Peyer's patch (tissue), 4 donors: ENCODE data around the gene ACSL6. TPM values are rescaled to one million over a fixed set of nuclear protein-coding genes. Genes with fewer than 3 reads are reported as not detected.

Source experiments
- DNase-seq, 3 donors: peaks; one replicate each; pipeline ENCODE4 v3.0.0-alpha.2; 2017 to 2019
- H3K27ac ChIP-seq, 4 donors: fragments of 200-600 bp; sonication (generic); one replicate each; pipeline ENCODE4 v1.5.1; 2016 to 2019
- H3K27me3 ChIP-seq, 2 donors: fragments of 200-600 bp; sonication (generic); one replicate each; pipeline ENCODE4 v1.5.1; 2019
- H3K36me3 ChIP-seq, 3 donors: fragments of 200-600 bp; sonication (generic); one replicate each; pipeline ENCODE4 v1.5.1; 2016 to 2019
- H3K4me1 ChIP-seq, 4 donors: fragments of 200-600 bp; sonication (generic); one replicate each; pipeline ENCODE4 v1.5.1; 2016 to 2019
- H3K4me3 ChIP-seq, 4 donors: fragments of 200-600 bp; sonication (generic); 1 replicate in 3 of 4; 2 replicates in 1 of 4; pipeline ENCODE4 v1.5.1; 2016 to 2019; ENCODE audit warnings: mild to moderate bottlenecking in 1 of 4
- H3K9me3 ChIP-seq, 4 donors: fragments of 200-600 bp; sonication (generic); one replicate each; pipeline ENCODE4 v1.5.1; 2016 to 2019; ENCODE audit warnings: mild to moderate bottlenecking in 1 of 4
- POLR2A ChIP-seq, 2 donors: fragments of 450-650 bp; IDR thresholded peaks; one replicate each; pipeline ENCODE4 v1.5.1; 2017; ENCODE audit warnings: antibody characterized with exemption in 2 of 2, mild to moderate bottlenecking in 2 of 2, moderate library complexity in 2 of 2
- total RNA-seq, 4 donors: library from RNA; depleted of rRNA; stranded (reverse); fragments of >200 nt; gene quantifications; one replicate each; pipeline ENCODE4 v1.1.0, GENCODE V29; 2016
- TF ChIP-seq, protein P1 (sequence below), 6 experiments: fragments of 450-650 bp in 4 of 6; fragments of 200-600 bp in 2 of 6; sonication (generic) in 1 of 6; IDR thresholded peaks; one replicate each; pipeline ENCODE4 v1.5.1; 2017 to 2019; ENCODE audit warnings: antibody characterized with exemption in 6 of 6, mild to moderate bottlenecking in 3 of 6, moderate library complexity in 1 of 6

ACSL6 gene
- total RNA-seq, 4 donors from 2014 or later: 1.1 to 12.4 (median 7.4) TPM; not detected in 1

DNA sequence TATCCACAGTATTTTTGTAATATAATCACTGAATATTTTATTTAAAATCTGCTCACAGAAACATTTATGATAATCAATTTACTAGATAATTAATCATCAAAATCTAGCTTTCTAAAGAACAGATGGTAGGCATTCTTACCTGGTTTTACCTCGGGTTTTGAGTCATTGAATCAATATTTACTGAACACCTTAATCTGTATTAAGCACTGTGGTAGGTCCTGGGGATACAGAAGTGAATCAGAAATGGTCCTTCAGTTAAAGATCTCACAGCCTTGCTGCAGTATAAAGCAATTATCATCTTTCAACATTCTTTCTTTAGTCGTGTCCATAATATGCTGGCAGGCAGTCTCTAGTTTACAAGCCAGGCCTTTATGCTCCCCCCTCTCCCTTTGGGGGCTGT lies 64.0 kb downstream of the ACSL6 start:
- Histone ChIP-seq H3K36me3 (no peaks in the 10 kb centered on the region), H3K4me3 (no peak overlapping the region), H3K27ac (no peak overlapping the region), H3K4me1 (no peaks in the 10 kb centered on the region), H3K9me3 (no peaks in the 10 kb centered on the region), H3K27me3 (no peaks in the 10 kb centered on the region)
- TF ChIP-seq POLR2A (IDR thresholded peaks at IDR 0.05): no peak
- TF ChIP-seq, protein P1, sequence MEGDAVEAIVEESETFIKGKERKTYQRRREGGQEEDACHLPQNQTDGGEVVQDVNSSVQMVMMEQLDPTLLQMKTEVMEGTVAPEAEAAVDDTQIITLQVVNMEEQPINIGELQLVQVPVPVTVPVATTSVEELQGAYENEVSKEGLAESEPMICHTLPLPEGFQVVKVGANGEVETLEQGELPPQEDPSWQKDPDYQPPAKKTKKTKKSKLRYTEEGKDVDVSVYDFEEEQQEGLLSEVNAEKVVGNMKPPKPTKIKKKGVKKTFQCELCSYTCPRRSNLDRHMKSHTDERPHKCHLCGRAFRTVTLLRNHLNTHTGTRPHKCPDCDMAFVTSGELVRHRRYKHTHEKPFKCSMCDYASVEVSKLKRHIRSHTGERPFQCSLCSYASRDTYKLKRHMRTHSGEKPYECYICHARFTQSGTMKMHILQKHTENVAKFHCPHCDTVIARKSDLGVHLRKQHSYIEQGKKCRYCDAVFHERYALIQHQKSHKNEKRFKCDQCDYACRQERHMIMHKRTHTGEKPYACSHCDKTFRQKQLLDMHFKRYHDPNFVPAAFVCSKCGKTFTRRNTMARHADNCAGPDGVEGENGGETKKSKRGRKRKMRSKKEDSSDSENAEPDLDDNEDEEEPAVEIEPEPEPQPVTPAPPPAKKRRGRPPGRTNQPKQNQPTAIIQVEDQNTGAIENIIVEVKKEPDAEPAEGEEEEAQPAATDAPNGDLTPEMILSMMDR (IDR thresholded peaks at IDR 0.05): no peak
- DNase-seq: no peak

DNA sequence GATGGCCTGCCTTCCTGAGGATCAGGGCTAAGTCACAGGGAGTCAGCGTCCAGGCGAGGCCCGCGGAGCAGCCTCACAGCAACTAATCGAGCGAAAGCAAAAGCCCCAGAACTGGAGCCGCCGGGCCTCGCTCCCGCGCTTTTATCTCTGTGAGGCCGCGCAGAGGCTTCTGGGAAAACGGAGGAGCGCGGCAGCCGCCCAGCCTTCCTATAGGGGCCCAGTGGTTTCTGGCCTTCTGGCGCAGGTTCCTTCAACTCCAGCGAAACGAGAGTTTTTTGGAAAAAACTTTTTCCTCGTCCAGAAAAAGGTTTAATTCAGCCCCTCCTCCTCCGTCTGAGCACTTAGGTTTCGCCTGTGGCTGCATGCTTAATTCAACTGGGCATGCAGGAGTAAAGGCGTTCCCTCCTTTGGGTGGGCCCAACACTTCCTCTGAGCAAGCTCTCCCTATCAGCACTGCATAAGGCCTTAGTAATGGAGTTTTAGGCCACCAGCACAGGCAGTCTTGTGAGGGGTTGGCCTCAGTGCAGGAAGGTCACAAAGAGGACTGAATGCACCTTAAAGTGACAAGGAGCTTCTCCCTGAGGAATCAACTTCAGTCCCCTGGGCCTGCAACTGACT lies 65.8 kb downstream of the ACSL6 start, which contains the start of gene MEIKIN:
Gene MEIKIN (minus strand): TSS at position 113 of the 618 bp plus-strand sequence. CDS start 158 bp downstream, outside the sequence.
- Histone ChIP-seq H3K9me3 (no peaks in the 10 kb centered on the region), H3K27me3 (no peaks in the 10 kb centered on the region), H3K4me3 (no peak within 1 kb of the TSS), H3K4me1 (no peaks in the 10 kb centered on the region), H3K27ac (no peak within 1 kb of the TSS), H3K36me3 (no peaks in the 10 kb centered on the region)
- DNase-seq: no peak
- TF ChIP-seq, protein P1 (IDR thresholded peaks at IDR 0.05): no peak

DNA sequence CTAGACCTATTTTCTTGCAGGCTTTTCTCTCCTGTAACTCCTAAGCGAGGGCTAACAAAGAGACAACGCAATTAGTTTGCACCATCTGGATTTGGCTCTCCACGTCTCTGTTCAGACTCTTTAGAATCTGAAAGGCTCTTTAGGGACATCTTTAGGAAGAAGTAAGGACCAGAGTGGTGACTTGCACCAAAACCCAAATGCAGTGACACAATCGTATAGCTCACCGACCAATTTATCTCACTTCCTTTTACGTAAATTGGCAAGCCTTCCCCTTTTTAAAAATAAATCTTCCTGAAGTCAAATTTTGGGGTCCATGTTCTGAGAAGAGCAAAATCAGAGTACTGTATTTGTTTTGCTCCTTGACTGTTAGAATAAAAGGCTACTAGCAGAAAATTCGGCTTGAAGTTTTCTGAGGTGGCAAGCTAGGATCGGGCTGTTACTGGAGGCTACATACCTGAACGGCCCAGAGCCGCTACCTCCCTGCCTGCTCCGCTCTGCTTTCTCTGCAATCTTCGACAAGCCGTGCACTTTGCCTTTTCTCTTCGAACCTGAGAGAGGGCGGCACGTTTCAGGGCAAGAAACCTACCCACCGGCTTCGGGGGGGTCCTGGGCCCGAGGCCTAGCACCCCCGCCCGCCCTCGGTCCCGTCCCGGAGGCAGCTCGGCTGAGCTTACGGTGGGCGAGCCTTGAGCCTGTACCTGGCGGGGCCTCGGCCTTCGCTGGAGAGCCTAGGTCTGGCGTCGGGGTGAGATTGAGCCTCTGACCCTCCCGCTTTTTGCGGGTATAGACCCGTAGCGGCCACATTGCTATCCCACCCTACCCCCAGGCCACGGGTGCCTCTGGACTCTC lies 66.5 kb downstream of the ACSL6 start:
- TF ChIP-seq, protein P1 (IDR thresholded peaks at IDR 0.05): no peak
- no peak for TF ChIP-seq POLR2A (IDR thresholded peaks at IDR 0.05)
- Histone ChIP-seq H3K27me3 (no peaks in the 10 kb centered on the region), H3K27ac (no peak overlapping the region), H3K4me3 (no peak overlapping the region), H3K4me1 (no peaks in the 10 kb centered on the region), H3K9me3 (no peaks in the 10 kb centered on the region), H3K36me3 (no peaks in the 10 kb centered on the region)
- no peak for DNase-seq

DNA sequence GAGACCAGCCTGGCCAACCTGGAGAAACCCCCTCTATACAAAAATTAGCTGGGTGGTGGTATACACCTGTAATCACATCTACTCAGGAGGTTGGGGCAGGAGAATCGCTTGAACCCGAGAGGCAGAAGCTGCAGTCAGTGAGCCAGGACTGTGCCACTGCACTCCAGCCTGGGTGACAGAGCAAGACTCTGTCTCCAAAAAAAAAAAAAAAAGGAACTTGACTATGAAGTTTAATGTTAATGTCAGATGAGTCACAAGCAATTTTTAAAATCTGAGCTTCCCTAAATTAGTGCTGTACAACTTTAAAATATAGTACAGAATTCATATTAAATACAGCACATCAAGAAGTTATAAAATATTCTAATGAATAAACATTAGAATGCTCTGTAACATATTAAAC lies 67.5 kb downstream of the ACSL6 start:
- no peak overlapping the region for H3K27ac ChIP-seq
- H3K27me3 ChIP-seq: no peaks in the 10 kb centered on the region
- H3K36me3 ChIP-seq: no peaks in the 10 kb centered on the region
- no peak for DNase-seq
- no peaks in the 10 kb centered on the region for H3K9me3 ChIP-seq
- no peak overlapping the region for H3K4me3 ChIP-seq
- no peaks in the 10 kb centered on the region for H3K4me1 ChIP-seq
- no peak for TF ChIP-seq POLR2A (IDR thresholded peaks at IDR 0.05)
- TF ChIP-seq, protein P1 (IDR thresholded peaks at IDR 0.05): no peak

DNA sequence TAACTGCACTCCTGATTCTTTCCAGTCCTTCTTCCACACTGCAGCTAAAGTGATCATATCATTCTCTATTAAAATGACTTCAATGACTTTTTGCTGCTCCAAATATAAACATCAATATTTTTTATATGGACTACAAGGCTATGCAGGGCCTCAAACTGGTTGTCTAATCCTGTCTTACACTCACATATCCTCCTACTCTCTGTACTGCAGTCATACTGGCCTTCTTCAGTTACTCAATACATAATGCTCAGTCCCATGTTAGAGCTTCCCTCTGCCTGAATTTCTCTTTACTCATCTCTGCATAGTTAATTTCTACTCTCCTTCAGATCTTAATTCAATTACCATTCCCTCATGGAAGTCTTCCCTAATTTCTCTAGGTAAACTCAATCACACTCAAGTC lies 69.4 kb downstream of the ACSL6 start:
- Histone ChIP-seq H3K4me1 (no peaks in the 10 kb centered on the region), H3K4me3 (no peak overlapping the region), H3K36me3 (no peaks in the 10 kb centered on the region), H3K9me3 (no peaks in the 10 kb centered on the region), H3K27me3 (no peaks in the 10 kb centered on the region), H3K27ac (no peak overlapping the region)
- TF ChIP-seq POLR2A (IDR thresholded peaks at IDR 0.05): no peak
- TF ChIP-seq, protein P1 (IDR thresholded peaks at IDR 0.05): no peak
- DNase-seq: no peak
